HG02885 (cell line): Measurements from ENCODE around the gene RUFY2.
"Not testable (repeated sequence)": the region's sequence is repeated elsewhere in the genome, so short reads cannot be mapped to it uniquely, and the experiment has no call there.

Experiments used
- ATAC-seq: cut with Tn5 transposase; IDR thresholded peaks from one replicate; pipeline ENCODE4 v1.9.1; 2021; ENCODE audit warnings: mild to moderate bottlenecking; ENCODE audit not compliant: unreplicated experiment, poor library complexity

The RUFY2 gene, protein sequence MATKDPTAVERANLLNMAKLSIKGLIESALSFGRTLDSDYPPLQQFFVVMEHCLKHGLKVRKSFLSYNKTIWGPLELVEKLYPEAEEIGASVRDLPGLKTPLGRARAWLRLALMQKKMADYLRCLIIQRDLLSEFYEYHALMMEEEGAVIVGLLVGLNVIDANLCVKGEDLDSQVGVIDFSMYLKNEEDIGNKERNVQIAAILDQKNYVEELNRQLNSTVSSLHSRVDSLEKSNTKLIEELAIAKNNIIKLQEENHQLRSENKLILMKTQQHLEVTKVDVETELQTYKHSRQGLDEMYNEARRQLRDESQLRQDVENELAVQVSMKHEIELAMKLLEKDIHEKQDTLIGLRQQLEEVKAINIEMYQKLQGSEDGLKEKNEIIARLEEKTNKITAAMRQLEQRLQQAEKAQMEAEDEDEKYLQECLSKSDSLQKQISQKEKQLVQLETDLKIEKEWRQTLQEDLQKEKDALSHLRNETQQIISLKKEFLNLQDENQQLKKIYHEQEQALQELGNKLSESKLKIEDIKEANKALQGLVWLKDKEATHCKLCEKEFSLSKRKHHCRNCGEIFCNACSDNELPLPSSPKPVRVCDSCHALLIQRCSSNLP

DNA sequence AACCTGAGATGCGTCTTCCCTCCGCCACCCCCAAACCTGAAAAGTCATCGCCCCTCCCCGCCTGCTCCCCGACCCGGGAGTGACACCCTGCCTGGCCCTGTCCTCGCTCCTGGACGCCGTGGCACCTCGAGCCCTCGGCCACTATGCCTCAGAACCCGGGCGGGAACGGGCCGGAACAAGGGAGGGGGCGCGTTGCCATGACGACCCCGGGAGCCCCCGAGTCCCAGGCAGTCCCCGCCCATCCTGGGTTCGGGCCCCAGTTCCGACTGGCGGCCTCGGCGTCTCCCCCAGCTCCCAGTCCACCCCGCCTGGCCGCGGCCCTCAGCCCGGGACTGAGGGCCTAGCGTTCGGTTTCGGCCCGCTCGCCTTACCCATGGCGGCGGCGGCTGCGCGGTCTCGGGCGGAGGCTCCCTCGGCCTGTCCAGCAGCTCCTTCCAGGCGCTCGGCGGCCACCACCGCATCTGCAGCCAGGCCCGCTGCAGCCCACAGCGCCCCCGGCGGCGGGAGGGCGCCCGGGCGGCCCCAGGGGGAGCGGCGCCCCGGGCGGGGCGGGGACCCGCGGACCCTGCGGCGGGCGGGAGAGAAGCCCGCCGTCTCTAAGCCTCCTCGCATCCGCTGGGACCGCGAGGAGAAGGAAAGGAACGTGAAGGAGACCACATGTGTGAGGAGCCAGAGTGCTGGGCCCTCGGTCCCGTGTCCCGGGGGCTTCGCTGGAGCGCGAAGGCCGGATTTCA, at the start of gene RUFY2:
Gene RUFY2 (minus strand): TSS at position 463 of the 734 bp plus-strand sequence. CDS start 88 bp downstream, at position 375.
- ATAC-seq: peak; percentile 94

DNA sequence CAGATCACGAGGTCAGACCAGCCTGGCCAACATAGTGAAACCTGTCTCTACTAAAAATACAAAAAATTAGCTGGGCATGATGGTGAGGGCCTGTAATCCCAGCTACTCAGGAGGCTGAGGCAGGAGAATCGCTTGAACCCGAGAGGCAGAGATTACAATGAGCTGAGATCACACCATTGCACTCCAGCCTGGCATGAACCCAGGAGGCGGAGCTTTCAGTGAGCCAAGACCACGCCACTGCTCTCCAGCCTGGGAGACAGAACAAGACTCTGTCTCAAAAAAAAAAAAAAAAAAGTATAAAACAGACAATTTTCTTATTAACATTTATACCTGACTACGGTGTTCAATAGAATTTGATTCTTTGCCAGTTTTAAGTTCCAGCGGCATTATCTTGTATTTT, 42.6 kb upstream of the RUFY2 start:
- not testable (repeated sequence) for ATAC-seq

DNA sequence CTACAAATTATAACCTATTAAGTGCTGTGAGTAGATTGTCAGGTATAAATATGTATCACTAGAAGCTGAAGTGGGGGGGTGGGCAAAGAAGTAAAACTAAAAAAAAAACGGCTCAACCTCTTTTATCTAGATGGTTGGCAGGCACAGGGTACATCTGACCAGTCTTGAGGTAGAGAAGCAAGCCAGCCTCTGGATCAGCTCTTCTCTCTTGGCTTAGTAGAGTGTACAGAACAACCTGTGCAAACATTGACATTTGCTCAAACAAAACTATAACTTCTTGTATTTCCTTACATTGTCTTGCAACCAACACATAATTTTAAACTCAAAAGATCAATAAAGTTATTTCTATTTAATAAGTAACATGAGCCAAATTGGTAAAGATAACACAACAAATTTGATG, 39.1 kb upstream of the RUFY2 start:
- no peak for ATAC-seq

DNA sequence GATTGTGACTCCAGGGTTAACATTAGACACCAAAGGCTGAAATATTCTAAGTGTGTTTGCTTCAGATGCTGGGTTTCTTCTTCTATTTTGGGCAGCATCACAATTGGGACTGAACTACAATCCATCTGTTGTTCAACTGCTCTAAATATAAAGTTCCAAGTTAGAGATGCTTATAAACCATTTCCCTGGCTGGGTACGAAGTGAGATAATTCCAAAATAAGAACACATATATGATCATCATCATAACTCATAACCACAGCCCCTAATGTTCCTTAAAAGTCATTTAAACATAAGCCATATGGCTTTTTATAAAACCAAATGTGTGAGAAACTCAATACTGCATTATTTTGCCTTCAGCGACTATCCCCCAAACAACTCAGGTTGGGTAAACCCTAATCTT, 35.9 kb upstream of the RUFY2 start:
- no peak for ATAC-seq

DNA sequence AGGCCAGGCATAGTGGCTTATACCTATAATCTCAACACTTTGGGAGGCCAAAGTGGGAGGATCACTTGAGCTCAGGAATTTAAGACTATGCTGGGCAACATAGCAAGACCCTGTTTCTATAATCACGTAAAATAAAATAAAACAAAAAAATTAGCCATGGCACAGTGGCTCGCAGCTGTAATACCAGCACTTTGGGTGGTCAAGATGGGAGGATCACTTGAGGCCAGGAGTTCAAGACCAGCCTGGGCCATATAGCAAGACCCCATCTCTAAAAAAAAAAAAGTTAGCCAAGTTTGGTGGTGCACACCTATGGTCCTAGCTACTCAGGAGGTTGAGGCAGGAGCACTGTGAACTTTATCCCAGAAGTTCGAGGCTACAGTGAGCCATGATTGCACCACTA, 33.8 kb upstream of the RUFY2 start:
- no peak for ATAC-seq

DNA sequence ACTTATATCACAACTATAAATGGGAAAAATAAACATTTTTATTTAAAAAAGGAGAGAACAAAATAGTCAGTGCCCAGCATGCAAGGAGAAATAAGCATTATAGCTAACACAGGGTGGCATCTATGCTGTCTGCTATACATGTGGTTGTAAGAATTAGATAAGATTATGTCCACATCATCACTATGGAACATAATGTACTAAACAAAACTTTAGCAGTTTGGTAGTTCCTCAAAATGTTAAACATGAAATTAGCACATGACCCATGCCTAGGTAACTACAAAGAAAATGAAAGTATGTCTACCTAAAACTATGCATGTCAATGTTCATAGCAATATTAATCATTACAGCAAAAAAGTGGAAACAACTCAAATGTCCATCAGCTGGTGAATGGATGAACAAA, 28.7 kb upstream of the RUFY2 start:
- no peak for ATAC-seq

DNA sequence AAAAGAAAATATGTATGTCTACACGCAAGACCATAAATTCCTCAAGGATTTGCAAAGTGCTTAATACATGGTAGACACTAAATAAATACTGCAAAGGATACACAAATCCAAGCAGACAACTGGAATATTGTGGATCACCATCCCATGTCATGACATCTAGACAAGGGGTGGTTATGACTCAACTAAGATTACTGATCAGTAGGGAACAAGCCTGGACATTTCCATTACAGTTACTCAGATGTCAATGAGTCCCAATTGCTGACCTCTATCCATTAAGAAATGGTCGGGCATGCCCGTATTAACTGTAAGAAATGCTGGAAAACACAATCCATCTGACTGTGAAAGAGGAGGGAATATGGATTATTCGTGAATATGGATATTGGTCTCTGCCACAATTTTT, 27.6 kb upstream of the RUFY2 start:
- no peak for ATAC-seq

DNA sequence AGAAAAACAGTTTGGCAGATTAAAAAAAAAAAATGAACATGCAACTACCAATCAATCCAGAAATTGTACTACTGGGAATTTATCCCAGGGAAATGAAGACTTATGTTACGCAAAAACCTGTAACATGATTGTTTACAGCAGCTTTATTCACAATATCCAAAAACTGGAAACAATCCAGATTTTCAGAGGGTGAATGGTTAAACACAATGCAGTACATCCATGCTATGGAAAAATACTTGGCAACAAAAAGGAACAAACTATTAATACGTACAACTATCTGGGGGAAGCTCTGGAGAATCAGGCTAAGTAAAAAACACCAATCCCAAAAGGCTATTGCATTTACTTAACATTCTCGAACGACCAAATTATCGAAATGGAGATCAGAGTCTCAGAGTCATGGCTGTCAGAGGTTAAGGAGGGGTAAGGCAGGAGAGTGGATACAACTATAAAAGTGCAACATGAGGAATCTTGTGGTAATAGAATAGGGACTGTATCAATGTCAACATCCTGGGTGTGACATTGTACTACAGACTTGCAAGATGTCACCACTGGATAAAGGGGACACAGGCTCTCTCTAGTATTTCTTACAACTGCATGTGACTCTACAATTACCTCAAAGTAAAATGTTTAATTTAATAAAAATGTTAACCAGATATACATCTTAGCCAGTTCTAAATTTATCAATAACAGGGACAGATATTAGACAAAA, 21.5 kb upstream of the RUFY2 start:
- ATAC-seq: no peak

DNA sequence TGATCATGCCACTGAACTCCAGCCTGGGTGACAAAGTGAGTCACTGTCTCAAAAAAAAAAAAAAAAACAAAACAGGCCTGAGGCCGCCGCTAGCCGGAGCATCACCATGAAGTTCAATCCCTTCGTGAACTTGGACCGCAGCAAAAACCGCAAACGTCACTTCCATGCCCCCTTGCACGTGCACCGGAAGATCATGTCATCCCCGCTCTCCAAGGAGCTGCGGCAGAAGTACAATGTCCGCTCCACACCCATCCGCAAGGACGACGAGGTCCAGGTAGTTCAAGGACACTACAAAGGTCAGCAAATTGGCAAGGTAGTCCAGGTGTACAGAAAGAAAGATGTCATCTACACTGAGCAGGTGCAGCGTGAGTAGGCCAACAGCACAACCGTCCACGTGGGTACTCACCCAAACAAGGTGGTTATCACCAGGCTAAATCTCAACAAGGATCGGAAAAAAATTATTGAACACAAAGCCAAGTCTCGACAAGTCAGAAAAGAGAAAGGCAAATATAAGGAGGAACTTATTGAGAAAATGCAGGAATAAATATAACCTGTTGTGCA, 17.5 kb upstream of the RUFY2 start:
- no peak for ATAC-seq

DNA sequence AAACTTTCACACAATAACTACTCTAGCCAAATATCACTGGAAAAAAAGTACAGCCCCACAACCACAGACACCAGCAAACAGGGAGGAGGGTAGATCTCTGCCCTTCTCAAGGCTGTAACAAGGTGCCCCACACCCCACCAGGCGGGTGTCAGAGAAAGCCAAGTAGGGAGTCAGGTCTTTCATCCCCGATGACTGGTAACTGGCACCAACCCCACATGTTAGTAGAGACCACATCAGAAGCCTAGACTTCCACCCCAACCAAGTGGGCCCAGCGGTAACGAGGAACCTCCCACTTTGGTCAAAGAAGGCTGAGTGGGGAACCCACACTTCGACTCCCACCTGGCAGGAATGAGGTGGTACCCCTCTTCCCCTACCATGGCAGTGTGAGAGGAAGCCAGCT, 16.4 kb upstream of the RUFY2 start:
- no peak for ATAC-seq

DNA sequence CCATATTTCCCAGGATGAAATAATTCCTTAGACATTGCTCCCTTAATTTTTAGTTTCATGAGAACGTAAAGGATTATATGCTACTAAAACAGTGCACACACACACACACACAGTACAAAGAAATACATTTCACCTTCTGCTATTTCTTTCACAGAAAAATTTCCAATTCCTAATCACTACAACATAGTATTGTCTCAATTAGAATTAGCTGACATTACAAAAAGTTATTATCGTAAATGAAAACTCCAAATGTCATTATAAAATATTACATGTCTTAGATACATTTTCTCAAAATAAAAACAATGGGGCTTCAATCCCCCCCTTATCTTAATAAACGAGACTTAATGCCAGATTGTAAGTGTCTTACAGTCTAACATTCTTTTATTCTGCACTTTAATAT, 12.3 kb upstream of the RUFY2 start:
- no peak for ATAC-seq

DNA sequence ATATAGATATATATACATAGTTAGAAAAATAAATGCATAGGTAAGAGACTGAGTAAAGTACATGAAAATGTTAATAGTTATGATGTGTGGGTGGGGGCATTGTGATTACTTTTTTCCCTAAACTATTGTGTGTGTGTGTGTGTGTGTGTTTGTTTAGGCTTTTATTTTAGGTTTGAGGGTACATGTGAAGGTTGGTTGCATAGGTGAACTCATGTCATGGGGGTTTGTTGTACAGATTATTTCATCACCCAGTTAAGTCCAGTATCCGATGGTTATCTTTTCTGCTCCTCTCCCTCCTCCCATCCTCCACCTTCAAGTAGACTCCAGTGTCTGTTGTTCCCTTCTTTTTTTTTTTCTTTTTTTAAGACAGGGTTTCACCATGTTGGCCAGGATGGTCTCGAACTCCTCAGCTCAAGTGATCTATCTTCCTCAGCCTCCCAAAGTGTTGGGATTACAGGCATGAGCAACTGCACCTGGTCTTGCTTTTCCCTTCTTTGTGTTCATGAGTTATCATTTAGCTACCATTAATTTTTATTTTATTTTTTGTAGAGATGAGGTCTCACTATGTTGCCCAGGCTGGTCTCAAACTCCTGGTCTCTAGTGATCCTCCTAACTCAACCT, 1.9 kb upstream of the RUFY2 start:
- no peak for ATAC-seq

DNA sequence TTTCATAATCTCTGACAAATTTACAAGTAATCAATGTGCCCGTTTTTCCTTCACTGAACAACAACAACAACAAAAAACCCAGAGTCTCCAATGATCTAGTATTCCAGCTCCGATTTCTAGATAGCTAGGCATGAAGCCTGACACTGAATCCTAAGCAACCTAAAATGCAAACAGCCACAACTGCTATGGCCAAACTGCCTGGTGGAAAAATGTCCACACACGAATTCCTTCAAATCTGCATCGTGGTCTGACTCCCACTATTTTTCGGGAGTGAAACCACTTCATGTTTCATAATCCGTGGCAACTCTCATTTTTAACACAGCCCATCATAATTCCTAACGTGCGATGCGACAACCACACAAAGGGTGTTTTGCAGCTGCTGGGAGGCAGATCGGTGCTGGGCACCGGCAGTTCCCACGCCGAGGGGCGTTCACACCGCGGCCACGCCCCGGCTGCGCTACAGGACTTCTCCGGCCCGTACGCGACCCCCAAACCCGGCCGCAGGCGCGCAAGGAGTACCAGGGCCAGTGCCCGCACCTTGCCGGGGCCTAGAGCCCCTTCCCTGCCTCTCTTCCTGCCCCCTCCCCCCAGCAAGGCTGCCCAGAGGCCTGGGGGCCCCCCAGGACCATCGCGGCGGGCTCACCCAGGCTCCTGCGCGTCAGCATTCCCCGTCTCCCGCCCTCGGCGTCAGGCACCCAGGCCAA, 814 bp downstream of the RUFY2 start:
- ATAC-seq: peak; percentile 38

DNA sequence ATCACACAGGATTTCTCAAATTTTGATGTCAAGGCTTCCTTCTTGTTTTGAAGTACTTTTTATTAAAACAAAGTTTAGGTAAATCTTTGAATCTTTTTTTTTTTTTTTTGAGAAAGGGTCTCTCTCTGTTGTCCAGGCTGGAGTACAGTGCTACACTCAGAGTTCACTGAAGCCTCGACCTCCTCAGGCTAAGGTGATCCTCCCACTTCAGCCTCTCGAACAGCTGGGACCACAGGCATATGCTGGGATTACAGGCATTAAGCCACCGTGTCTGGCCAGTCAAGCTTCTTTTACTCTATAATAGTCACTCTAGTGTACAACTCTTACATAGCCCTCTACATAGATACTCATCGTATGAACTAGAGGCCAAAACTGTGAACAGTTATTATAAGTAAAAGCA, 3.4 kb downstream of the RUFY2 start:
- no peak for ATAC-seq

DNA sequence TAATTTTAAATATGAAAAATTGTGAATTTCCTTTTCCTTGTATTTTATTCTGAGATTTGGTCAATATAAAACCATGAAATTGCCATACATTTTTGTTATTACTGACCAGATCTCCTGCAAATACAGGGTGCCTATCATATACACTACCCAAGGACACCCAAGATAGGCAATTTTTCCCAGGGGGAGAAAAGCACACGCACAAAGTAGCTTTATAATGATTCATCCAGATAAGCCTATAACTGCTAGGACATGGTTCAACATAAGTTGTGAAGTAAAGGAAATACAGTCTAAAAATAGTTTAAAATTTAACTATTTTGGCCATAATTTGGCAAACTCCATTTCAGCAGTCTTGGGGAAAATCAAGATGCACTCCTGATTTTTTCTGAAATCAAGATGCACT, 4.8 kb downstream of the RUFY2 start:
- no peak for ATAC-seq

DNA sequence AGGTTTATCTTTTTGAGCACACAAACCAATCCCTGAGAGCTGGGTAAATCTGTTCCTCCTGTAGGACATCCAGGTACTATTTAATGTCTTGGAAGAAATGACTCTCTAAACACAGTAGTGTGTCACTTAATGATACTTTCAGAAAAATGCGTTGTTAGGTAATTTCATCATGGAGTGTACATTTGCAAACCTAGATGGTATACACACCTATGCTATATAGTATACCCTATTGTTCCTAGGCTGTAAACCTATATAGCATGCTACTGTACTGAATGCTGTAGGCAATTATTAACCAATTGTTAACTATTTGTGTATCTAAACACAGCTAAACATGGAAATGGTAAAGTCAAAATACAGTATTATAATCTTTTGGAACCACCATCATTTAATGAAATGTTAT, 10.1 kb downstream of the RUFY2 start:
- no peak for ATAC-seq

DNA sequence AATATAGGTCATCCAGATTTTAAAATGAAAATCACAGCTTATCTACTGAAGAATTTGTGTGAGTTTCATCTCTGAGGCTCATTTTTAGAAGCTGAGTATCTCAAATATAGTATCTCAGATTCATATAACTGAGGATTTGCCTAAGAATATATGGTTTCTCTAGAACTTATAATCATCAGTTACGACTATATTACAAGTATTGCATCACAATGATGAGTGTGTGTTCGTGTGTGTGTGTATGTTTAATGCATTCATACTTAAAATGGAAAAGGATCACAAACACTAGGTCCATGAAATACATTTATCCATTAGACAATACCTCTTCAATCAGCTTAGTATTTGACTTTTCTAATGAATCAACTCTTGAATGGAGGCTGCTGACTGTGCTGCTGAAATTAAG, 21.3 kb downstream of the RUFY2 start:
- ATAC-seq: no peak

DNA sequence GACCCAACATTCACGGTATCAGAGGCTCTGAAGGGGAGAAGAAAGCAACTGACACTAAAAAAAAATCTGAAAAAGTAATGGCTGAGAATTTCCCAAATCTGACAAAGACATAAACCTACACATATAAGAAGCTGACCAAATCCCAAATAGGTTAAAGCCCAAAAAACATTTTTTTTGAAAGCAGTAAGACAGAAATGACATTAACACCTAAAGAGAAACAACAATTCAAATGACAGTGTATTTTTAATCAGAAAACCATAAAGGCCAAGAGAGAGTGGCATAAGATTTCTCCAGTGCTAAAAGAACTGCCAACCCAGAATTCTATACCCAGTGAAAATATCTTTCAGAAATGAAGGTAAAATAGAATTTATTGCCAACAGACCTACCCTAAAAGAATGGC, 35.5 kb downstream of the RUFY2 start:
- no peak for ATAC-seq

DNA sequence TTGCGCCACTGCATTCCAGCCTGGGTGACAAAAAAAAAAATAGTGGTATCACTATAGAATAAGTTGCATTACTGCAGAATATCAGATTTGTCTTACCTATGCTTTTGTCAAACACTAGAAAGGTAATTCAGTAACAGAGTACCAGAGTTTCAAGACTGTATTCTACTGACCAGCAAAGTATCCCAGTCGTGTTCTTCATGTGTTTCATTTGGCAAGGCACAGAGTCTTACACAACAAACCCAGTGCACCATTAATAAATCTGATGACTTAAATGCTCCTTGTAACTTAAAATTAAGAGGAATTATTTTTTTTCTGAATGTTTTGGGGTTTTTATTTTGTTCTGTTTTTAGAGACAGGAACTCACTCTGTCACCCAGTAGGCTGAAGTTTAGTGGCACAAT, 40.0 kb downstream of the RUFY2 start:
- no peak for ATAC-seq
